GOT3 (cell line): ENCODE data around the gene SULT1A1.
"Not testable (repeated sequence)": the region's sequence is repeated elsewhere in the genome, so short reads cannot be mapped to it uniquely, and the experiment has no call there.

Experiments used
- DNase-seq: peaks from one replicate; lab custom pipeline; 2025; ENCODE audit warnings: mixed read lengths; lab: John Stamatoyannopoulos, UW

SULT1A1 gene

DNA sequence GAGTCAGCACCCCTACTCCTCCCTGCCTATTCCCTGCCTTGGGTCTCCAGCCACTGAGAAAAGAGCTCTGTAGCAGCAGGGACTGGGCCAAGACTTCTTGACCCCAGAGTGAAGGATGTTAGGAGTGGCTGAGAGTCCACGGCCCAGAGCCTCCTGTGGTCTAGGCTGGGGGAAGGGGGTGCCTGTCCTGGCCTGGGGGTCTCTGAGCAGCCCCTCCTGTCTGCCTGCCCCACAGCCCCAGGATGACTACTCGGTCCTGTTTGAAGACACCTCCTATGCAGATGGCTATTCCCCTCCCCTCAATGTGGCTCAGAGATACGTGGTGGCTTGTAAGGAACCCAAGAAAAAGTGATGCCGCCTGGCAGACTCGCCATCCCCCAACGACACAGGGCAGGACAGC, 18.5 kb downstream of the SULT1A1 start:
- DNase-seq: no peak

DNA sequence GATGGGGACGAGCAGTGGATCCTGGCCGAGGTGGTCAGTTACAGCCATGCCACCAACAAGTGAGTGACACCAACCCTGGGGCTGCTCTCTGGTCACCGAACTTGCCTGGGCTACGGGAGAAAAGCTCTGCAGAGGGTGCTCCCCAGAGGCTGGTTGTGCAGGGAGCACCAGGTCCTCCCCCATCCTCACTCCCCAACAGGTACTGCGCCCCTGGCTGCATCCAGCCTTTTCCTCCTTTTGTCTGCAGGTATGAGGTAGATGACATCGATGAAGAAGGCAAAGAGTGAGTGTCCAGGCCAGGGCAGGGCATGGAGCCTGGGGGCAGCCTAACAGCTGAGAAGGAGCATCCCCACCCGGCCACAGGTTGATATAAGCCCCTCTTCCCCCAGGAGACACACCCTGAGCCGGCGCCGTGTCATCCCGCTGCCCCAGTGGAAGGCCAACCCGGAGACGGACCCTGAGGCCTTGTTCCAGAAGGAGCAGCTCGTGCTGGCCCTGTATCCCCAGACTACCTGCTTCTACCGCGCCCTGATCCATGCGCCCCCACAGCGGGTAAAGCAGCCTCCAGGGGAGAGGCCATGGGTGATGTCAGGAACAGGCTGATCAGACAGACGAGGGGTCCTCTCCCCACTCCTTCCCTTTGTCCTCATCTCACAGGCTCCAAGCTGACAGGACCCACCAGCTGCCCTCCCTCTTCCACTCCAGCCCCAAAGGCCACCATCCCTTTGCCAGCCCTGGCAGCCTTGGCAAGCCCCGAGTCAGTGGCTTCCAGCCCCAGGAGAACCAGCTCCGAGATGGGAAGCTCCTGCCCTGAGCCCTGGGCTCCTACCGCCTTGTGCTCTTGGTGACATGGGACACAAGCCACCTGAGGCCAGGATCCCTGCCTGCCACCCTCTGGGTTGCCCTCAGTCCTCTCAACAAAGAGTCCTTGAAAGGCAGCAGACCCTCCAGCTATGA, 19.2 kb downstream of the SULT1A1 start:
- no peak for DNase-seq

- DNase-seq: no peak
Measured at GRCh38 chr16:28589930-28590329, 19.9 kb downstream of the SULT1A1 start.

DNA sequence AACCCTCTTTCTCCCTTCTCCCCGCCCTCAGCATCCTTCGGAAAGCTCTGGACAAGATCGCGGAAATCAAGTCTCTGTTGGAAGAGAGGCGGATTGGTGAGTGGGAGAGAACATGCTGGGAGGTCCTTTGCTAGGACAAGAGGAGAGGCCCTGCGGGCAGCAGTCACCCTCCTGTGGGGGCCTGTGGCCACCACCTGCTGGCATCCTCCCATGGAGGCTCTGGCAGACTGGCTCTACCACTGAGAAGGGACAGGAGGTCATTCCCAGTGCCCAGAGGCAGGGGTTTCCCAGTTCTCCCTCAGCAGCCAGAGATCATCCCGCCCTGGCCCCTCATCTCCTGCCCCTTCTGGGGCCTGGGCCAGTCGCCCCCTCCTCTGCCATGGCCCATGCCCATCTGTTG, 20.8 kb downstream of the SULT1A1 start:
- no peak for DNase-seq

- DNase-seq: no peak
Measured at GRCh38 chr16:28587386-28587785, 22.5 kb downstream of the SULT1A1 start.

DNA sequence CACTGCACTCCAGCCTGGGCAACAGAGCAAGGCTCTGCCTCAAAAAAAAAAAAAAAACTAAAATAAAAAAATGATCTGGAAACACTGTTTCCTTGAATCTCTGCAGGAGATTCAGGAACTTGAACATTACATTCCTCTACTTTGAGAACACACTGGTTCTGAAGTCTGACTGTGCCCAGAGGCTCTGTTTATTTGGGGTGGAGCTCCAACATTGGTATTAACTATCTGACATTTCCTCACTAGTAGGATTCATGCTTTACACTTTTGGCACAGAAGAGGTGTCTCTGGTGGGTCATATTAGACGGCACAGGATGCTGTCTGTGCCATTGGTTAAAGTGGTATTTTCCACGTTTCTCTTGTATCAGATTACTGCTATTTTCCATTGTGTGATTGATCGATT, 23.4 kb downstream of the SULT1A1 start:
- no peak for DNase-seq

DNA sequence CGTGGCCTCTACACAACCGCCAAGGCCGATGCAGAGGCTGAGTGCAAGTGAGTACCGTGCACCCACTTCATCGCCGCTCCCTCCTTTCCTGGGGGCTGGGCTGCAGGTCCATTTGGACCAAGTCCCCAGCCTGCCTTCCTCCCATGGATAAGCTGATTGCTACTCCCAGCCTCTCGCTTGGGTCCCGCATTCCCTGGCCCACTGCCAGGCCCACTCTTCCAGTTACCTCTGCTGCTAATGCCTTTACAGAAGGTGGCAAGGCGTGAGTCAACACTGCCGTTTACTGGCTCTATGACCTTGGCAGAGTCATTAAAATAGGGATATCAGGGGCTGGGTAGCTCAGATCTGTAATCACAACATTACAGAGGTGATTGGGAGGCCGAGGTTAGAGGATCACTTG, 24.2 kb downstream of the SULT1A1 start:
- DNase-seq: no peak

- DNase-seq: no peak
Measured at GRCh38 chr16:28580726-28581315, 29.0 kb downstream of the SULT1A1 start.

- no peak for DNase-seq
Measured at GRCh38 chr16:28575446-28576109, 34.3 kb downstream of the SULT1A1 start.

DNA sequence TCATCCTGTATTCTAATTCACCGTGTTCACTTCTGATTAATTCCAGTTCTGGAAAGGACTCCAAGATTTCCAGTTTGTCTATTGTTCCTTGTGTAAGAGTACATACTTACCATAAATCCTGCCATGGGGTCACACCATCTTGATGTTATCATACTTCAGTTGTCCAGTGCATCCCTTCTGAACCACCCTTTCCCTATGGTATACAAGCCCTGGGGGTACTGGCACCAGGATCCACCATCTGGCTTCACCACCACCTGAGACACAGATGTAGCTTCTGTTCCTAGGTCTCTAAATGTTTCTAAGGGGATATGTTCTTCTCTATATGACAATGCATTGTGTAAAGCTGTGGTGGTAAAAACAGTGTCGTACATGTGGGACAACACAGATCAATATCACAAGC, 34.9 kb downstream of the SULT1A1 start:
- no peak for DNase-seq

- DNase-seq: no peak
Measured at GRCh38 chr16:28573738-28574718, 35.8 kb downstream of the SULT1A1 start.

DNA sequence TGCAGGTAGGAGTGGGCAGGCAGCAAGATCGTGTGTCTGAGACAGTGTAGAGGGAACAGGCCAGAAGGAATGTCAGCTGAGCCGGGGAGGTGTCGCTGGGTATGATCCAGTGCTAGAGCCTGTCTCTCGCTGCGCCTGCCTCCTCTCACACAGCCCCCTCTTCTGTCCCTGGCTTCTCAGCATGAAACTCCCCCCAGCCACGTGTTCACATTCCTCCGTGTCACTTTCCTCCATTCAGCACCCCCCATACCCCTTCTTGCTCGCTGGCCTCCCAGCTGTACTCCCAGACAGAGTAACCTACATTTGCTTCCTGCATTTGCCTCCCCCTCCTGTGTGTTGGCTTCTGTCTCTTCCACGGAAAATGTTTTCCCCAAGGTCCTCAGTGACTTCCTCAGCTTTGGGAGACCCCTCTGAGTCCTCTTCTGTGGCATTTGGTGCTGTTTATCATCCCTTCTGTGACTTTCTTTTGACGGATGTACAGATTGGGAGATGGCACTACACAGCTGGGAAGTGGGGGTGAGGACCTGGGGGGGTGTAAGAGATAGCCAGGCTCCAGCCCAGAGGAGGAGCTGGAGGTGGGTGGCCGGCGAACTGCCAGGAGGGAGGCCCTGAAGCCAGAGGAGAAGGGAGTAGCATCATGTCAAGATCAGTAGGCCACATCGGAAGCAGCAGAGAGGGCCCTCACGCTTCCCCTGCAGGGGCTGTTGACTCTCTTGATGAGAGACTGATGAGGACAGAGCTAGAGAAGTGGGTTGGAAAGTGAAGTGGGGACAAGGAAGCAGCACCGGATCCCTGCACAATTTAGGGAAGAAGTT, 36.9 kb downstream of the SULT1A1 start:
- no peak for DNase-seq

DNA sequence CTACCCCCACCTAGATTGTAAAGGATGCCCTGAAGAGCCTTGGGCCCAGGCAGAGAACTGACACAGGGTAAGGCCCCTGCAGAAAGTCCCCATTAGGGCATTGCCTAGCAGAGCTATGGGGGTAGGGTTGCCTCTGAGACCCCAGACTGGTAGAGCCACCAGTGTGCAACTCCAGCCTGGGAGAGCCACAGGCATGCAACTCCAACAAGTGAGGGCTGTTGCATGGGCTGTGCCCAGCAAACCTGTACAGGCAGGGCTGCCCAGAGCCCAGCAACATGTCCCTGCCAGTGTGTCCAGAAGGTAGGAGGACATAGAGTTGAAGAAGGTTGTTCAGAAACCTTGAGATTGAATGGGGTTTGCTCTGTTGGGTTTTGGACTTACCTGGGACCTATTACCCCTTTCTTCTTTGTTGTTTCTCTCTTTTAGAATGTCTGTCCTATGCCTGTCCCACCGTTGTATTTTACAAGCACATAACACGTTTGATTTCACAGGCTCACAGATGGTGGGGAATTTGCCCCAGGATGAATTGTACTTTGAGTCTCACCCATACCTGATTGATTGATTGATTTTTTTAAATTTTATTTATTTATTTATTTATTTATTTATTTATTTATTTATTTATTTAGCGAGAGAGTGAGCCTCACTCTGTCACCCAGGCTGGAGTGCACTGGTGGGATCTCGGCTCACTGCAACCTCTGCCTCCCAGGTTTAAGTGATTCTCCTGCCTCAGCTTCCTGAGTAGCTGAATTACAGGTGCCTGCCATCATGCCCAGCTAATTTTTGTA, 39.7 kb downstream of the SULT1A1 start:
- no peak for DNase-seq

DNA sequence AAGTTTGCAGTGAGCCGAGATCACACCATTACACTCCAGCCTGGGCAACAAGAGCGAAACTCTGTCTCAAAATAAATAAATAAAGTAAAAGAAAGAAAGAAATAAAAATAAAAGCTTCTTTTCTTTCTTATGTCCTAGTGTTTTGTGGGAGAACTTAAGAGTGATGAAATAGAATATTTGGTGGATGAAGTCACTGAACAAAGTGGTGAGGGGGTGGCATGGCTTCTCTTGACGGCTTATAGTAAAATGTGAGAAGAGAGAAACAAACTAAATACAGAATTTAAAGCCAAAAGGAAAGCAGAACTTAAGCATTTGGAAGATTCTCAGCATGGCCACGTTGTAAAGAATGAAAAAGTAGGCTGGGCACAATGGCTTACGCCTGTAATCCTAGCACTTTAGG, 40.8 kb downstream of the SULT1A1 start:
- DNase-seq: no peak

DNA sequence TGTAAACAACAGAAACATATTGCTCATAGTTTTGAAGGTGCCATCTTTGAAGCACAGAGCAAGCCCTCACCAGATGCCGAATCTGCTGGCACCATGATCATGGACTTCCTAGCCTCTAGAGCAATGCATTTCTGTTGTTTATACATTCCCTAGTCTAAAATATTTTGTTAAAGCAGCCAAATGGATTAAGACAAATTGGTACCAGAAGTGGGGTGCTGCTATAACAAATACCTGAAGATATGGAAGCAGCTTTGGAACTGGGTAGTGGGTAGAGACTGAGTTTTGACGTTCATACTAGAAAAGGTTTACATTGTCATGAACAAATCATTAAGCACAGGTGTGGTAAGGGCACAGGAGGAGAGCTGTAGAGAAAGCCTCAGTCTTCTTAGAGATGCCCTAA, 42.6 kb downstream of the SULT1A1 start:
- DNase-seq: no peak

GRCh38 chr16:28566233-28566925, 43.5 kb downstream of the SULT1A1 start:
- DNase-seq: not testable (repeated sequence)

GRCh38 chr16:28563218-28563617, 46.6 kb downstream of the SULT1A1 start:
- no peak for DNase-seq

DNA sequence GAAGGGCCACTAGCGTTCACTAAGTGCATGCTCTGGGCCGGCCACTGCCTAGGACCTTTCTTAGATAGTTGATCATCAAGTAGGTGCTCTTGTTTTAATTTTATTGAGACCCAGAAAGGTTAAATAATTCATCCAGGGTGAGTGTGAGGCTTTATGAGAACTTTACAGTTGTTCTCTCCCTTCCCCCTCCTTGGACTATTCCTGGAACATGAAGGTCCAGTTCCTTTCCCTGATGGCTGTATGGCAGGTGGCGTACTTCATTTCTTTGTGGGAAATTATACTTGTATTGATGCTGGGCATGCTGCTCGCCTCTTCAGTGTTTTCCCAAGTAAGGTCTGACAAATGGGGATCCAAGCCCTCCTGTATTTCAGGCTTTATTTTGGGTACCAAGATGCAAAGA, 47.6 kb downstream of the SULT1A1 start:
- no peak for DNase-seq

GRCh38 chr16:28561557-28562187, 48.2 kb downstream of the SULT1A1 start:
- no peak for DNase-seq
